K562 (cell line): Measurements from ENCODE around the gene ABCD4. TPM values are rescaled to one million over a fixed set of nuclear protein-coding genes. Genes with fewer than 3 reads are reported as not detected.

Experiments used
- ATF7 ChIP-seq: fragments of 450-650 bp; IDR thresholded peaks from 2 replicates; pipeline ENCODE4 v1.7.1; 2014; ENCODE audit warnings: mild to moderate bottlenecking, moderate library complexity
- CREB1 ChIP-seq, 2 experiments: sonication (generic) in 1 of 2; formaldehyde crosslinking in 1 of 2; IDR thresholded peaks; 2 replicates each; pipeline versions ENCODE4 v1.6.1 to v1.8.0; 2012 to 2022; ENCODE audit warnings: inconsistent platforms in 1 of 2, mild to moderate bottlenecking in 1 of 2, missing genetic modification reagents in 1 of 2, moderate library complexity in 1 of 2
- CXXC5 ChIP-seq: fragments of 250-450 bp; sonication (Bioruptor Pico); IDR thresholded peaks from 2 replicates; pipeline ENCODE4 v1.8.0; 2022; ENCODE audit warnings: inconsistent platforms, mild to moderate bottlenecking, moderate library complexity
- ELF1 ChIP-seq: fragments of 200-800 bp; sonication (Bioruptor generic); IDR thresholded peaks from 2 replicates; pipeline ENCODE4 v1.6.1; 2016; ENCODE audit warnings: missing genetic modification characterization, missing compliant biosample characterization
- KAT8 ChIP-seq: fragments of 450-650 bp; IDR thresholded peaks from 2 replicates; pipeline ENCODE4 v1.6.1; 2016; ENCODE audit warnings: low read depth, mild to moderate bottlenecking
- KLF16 ChIP-seq: IDR thresholded peaks from 2 replicates; pipeline ENCODE4 v1.6.1; 2016; ENCODE audit warnings: antibody characterized with exemption
- LARP7 ChIP-seq: fragments of 450-650 bp; IDR thresholded peaks from 2 replicates; pipeline ENCODE4 v1.6.1; 2016
- LCOR ChIP-seq: sonication (generic); formaldehyde crosslinking; IDR thresholded peaks from 2 replicates; pipeline ENCODE4 v1.8.0; 2022; ENCODE audit warnings: mild to moderate bottlenecking, missing genetic modification reagents
- PHB ChIP-seq: fragments of 250-450 bp; sonication (Bioruptor Pico); IDR thresholded peaks from 2 replicates; pipeline ENCODE4 v1.5.0; 2021
- POLR2AphosphoS2 ChIP-seq: IDR thresholded peaks from 2 replicates; pipeline ENCODE4 v1.6.1; 2012; ENCODE audit warnings: low read length, improper control_type of control experiment
- POLR2H ChIP-seq: IDR thresholded peaks from 2 replicates; pipeline ENCODE4 v1.6.1; 2016; ENCODE audit warnings: missing genetic modification characterization, low read depth, mild to moderate bottlenecking, control low read depth, missing compliant biosample characterization, moderate library complexity
- PRMT5 ChIP-seq: sonication (generic); formaldehyde crosslinking; IDR thresholded peaks from 2 replicates; pipeline ENCODE4 v1.5.0; 2020; ENCODE audit warnings: missing genetic modification reagents
- RCOR1 ChIP-seq, 2 experiments: IDR thresholded peaks; 2 replicates each; pipeline ENCODE4 v1.6.1; 2012; ENCODE audit warnings: low read depth in 2 of 2, low read length in 2 of 2, borderline replicate concordance in 1 of 2, improper control_type of control experiment in 1 of 2
- SAFB2 ChIP-seq: fragments of 200-400 bp; formaldehyde crosslinking; IDR thresholded peaks from 2 replicates; pipeline ENCODE4 v1.6.1; 2018; ENCODE audit warnings: borderline replicate concordance, low read length, low read depth, moderate library complexity; ENCODE audit not compliant: severe bottlenecking
- SMARCC2 ChIP-seq: fragments of 450-650 bp; IDR thresholded peaks from 2 replicates; pipeline ENCODE4 v1.6.1; 2017; ENCODE audit warnings: antibody characterized with exemption, moderate library complexity, mild to moderate bottlenecking, low read depth
- TAF9B ChIP-seq: fragments of 450-650 bp; IDR thresholded peaks from 2 replicates; pipeline ENCODE4 v1.6.1; 2018; ENCODE audit warnings: mild to moderate bottlenecking; ENCODE audit not compliant: partially characterized antibody
- TBP ChIP-seq: optimal IDR thresholded peaks from 2 replicates; pipeline ENCODE3; 2011; ENCODE audit warnings: low read depth, low read length, improper control_type of control experiment
- ZEB2 ChIP-seq: fragments of 450-650 bp; IDR thresholded peaks from 2 replicates; pipeline ENCODE4 v1.6.1; 2016
- ZNF274 ChIP-seq: IDR thresholded peaks from 2 replicates; pipeline ENCODE4 v1.6.1; 2011; ENCODE audit warnings: low read depth, mild to moderate bottlenecking, low read length, moderate library complexity, borderline replicate concordance
- polyA plus RNA-seq, 8 experiments: library from polyadenylated mRNA; depleted of rRNA in 4 of 8; stranded (reverse) in 5 of 8; unstranded in 3 of 8; fragments of >200 nt; fragmentation: Nextera tagmentation in 2 of 8; fragmentation: Illumina TruSeq in 1 of 8; extraction: Ambion mirVana in 2 of 8; extraction: Trizol in 1 of 8; gene quantifications; 2 replicates each; pipeline versions ENCODE4 v1.2.1 to v1.2.3, GENCODE V29; 2011 to 2014; ENCODE audit warnings: inconsistent platforms in 1 of 8, missing spikeins in 1 of 8
- total RNA-seq, 7 experiments: library from RNA; depleted of rRNA in 6 of 7; stranded (reverse); fragments of >200 nt in 6 of 7; fragmentation: Illumina TruSeq in 2 of 7; extraction: Trizol in 2 of 7; gene quantifications; 2 replicates each; pipeline versions ENCODE4 v1.2.1 to v1.2.3, GENCODE V29; 2011 to 2021; ENCODE audit warnings: low replicate concordance in 1 of 7
- TF ChIP-seq, protein P1 (sequence below): sonication (generic); formaldehyde crosslinking; IDR thresholded peaks from 2 replicates; pipeline ENCODE4 v1.8.0; 2022; ENCODE audit warnings: missing genetic modification reagents, mild to moderate bottlenecking, moderate library complexity, borderline replicate concordance
- TF ChIP-seq, protein P2 (sequence below): sonication (generic); formaldehyde crosslinking; IDR thresholded peaks from 2 replicates; pipeline ENCODE4 v1.8.0; 2022; ENCODE audit warnings: mild to moderate bottlenecking, missing genetic modification reagents
- TF ChIP-seq, protein P3 (sequence below): fragments of 250-450 bp; sonication (Bioruptor Pico); IDR thresholded peaks from 2 replicates; pipeline ENCODE4 v1.8.0; 2022; ENCODE audit warnings: moderate library complexity, mild to moderate bottlenecking, inconsistent platforms

The ABCD4 gene
- total and polyA plus RNA-seq, 9 of the 15 experiments (the other 6 are each of a cell fraction or from before 2014, with no cell fraction given): 3.5 to 17.2 (median 12.4) TPM

DNA sequence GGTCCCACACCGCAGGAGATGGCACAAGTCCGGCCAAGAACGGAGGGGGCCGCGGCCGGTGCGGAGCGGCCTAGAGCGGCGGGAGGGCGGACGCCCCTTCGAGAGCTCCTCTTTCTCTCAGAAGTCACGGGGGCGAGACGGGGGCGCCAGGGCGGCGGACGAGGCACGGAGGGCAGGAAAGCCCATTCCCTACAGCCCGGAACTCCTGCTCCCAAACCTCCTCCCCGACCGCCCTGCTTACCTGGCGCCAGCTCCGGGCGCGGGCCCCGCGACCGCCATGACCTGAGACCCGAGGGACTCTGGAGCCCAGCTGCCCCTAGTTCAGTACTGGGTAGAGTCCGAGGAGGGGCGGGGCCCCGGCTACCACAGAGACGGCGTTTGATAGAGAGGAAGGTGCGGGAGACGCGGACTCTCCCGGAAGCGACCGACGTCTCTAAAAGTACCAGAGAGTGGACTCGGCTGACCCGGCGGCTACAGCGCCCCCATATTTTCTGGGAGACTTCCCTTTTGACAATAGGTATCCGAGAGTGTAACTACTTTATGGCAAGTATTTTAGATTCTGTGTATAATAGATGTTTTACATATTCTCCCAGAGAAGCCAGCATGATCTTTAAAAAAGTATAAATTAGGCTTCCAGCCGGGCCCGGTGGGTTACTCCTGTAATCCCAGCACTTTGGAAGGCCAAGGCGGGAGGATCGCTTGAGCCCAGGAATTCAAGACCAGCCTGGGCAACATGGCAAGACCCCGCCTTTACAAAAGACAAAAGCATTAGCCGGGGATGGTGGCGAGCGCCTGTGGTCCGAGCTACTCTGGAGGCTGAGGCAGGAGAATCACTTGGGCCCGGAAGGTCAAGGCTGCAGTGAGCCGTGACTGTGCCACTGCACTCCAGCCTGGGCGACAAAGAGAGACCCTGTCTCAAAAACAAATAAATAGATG, at the start of gene ABCD4 (continued):
- TF ChIP-seq, protein P1, sequence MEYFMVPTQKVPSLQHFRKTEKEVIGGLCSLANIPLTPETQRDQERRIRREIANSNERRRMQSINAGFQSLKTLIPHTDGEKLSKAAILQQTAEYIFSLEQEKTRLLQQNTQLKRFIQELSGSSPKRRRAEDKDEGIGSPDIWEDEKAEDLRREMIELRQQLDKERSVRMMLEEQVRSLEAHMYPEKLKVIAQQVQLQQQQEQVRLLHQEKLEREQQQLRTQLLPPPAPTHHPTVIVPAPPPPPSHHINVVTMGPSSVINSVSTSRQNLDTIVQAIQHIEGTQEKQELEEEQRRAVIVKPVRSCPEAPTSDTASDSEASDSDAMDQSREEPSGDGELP (CRISPR knock-in tag): peak; percentile 78
- TF ChIP-seq ATF7: peak; percentile 31; the same call in 1 of the 2 replicates
- no peak for TF ChIP-seq PHB (CRISPR knock-in tag)
- TF ChIP-seq, protein P2, sequence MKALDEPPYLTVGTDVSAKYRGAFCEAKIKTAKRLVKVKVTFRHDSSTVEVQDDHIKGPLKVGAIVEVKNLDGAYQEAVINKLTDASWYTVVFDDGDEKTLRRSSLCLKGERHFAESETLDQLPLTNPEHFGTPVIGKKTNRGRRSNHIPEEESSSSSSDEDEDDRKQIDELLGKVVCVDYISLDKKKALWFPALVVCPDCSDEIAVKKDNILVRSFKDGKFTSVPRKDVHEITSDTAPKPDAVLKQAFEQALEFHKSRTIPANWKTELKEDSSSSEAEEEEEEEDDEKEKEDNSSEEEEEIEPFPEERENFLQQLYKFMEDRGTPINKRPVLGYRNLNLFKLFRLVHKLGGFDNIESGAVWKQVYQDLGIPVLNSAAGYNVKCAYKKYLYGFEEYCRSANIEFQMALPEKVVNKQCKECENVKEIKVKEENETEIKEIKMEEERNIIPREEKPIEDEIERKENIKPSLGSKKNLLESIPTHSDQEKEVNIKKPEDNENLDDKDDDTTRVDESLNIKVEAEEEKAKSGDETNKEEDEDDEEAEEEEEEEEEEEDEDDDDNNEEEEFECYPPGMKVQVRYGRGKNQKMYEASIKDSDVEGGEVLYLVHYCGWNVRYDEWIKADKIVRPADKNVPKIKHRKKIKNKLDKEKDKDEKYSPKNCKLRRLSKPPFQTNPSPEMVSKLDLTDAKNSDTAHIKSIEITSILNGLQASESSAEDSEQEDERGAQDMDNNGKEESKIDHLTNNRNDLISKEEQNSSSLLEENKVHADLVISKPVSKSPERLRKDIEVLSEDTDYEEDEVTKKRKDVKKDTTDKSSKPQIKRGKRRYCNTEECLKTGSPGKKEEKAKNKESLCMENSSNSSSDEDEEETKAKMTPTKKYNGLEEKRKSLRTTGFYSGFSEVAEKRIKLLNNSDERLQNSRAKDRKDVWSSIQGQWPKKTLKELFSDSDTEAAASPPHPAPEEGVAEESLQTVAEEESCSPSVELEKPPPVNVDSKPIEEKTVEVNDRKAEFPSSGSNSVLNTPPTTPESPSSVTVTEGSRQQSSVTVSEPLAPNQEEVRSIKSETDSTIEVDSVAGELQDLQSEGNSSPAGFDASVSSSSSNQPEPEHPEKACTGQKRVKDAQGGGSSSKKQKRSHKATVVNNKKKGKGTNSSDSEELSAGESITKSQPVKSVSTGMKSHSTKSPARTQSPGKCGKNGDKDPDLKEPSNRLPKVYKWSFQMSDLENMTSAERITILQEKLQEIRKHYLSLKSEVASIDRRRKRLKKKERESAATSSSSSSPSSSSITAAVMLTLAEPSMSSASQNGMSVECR (CRISPR knock-in tag): peak; percentile 52; the same call in 1 of the 2 replicates
- 0 out of 4 replicates have a peak, but pooled peaks of 1 of the 2 experiments have one; percentile 30 for TF ChIP-seq RCOR1 (IDR thresholded peaks at IDR 0.05; ENCODE audit: borderline replicate concordance in 1 of 2, low read depth in 2 of 2, low read length in 2 of 2)
- TF ChIP-seq POLR2AphosphoS2: no peak
- TF ChIP-seq ELF1 (tag): peak; percentile 78
- no peak for TF ChIP-seq CREB1 (IDR thresholded peaks at IDR 0.05)
- TF ChIP-seq CREB1 (CRISPR knock-in tag; IDR thresholded peaks at IDR 0.05): no peak
- no peak for TF ChIP-seq SAFB2
- TF ChIP-seq, protein P3, sequence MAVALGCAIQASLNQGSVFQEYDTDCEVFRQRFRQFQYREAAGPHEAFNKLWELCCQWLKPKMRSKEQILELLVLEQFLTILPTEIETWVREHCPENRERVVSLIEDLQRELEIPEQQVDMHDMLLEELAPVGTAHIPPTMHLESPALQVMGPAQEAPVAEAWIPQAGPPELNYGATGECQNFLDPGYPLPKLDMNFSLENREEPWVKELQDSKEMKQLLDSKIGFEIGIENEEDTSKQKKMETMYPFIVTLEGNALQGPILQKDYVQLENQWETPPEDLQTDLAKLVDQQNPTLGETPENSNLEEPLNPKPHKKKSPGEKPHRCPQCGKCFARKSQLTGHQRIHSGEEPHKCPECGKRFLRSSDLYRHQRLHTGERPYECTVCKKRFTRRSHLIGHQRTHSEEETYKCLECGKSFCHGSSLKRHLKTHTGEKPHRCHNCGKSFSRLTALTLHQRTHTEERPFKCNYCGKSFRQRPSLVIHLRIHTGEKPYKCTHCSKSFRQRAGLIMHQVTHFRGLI (CRISPR knock-in tag): no peak
- TF ChIP-seq KLF16: no peak
- TF ChIP-seq KAT8: no peak
- TF ChIP-seq ZEB2: no peak
- no peak for TF ChIP-seq SMARCC2
- TF ChIP-seq POLR2H (tag): peak; percentile 60
- TF ChIP-seq TBP: peak; percentile 75
- peak; percentile 23; the same call in 1 of the 2 replicates for TF ChIP-seq LCOR (CRISPR knock-in tag)
- peak; percentile 52 for TF ChIP-seq TAF9B
- no peak for TF ChIP-seq LARP7
- TF ChIP-seq CXXC5: peak; percentile 97
- no peak for TF ChIP-seq ZNF274
- no peak for TF ChIP-seq PRMT5
